ENCODE data around the gene VPS16.
A peak's percentile ranks its signal among the peaks of the same experiment; 100 is the strongest.

DNA sequence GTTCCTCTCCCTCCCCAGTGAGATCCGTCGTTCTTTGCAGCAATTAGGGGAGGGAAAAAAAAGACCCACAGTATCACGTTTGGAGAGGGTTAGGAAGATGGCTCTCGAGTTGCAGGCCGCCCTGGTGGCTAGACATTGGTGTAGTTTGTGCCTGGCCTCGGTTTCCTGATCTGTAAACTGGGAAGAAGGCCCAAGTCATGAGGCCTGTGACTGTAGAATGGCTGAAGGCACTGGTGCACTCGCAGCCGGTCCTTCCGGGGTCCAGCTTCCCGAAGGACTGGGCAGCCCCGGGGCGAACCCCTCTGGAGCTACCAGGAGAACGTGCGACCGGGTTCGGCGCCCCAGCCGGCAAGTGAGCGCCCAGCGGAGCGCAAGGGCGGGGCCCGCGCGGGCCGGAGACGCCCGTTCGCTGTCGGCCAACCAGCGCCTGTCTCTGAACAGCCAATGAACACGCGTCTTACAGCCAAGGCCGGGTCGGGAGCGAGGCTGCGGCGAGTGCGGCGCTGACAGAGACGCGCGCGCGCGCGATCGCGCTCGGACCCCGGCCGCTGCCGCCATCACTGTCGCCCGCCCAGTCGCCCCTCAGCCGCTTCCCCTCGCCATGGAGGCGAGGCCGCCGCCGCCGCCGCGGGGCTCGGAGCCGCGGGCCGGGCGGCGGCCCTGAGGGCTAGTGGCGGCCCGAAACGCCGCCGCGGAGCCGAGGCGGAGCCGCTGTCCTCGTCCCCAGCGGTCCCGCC is 32.6 kb downstream of the VPS16 start, which contains the start of gene PTPRA:
- peak in 1 of 2 donors; percentile 93 for TF ChIP-seq POLR2A (IDR thresholded peaks at IDR 0.05)
- TF ChIP-seq, protein P1, sequence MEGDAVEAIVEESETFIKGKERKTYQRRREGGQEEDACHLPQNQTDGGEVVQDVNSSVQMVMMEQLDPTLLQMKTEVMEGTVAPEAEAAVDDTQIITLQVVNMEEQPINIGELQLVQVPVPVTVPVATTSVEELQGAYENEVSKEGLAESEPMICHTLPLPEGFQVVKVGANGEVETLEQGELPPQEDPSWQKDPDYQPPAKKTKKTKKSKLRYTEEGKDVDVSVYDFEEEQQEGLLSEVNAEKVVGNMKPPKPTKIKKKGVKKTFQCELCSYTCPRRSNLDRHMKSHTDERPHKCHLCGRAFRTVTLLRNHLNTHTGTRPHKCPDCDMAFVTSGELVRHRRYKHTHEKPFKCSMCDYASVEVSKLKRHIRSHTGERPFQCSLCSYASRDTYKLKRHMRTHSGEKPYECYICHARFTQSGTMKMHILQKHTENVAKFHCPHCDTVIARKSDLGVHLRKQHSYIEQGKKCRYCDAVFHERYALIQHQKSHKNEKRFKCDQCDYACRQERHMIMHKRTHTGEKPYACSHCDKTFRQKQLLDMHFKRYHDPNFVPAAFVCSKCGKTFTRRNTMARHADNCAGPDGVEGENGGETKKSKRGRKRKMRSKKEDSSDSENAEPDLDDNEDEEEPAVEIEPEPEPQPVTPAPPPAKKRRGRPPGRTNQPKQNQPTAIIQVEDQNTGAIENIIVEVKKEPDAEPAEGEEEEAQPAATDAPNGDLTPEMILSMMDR (IDR thresholded peaks at IDR 0.05): no peak
